ENCODE measurements around the gene MEGF6. TPM values are rescaled to one million over a fixed set of nuclear protein-coding genes. Genes with fewer than 3 reads are reported as not detected.

The MEGF6 gene
- total and polyA plus RNA-seq, 11 donors, result 1.9 to 16.2 (median 5.1) TPM

DNA sequence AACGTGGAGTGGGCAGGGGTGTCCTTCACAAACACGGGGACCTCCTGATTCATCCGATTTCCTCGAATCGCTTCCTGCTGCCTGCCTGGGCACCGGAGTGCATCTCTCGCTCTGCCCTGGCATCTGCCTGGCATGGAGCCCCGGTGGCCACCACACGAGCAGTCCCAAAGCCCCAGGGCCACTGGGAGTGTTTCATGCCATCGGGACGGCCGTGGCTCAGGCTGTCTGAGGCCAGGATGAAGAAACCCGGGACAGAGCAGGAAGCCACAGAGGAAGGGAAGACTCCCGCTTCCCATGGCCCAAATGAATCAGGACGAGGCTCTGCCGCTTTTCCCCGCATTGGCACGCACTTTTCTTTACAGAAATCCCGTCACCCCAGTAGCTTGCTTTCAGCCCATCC lies 32.4 kb downstream of the MEGF6 start:
- 68 to 73% (median 72%) methylated on average over 15 to 19 of the region's 19 CpGs for WGBS, 4 donors
- no peak overlapping the region for H3K27ac ChIP-seq
- no peak for ATAC-seq
- H3K9me3 ChIP-seq, result no peaks in the 10 kb centered on the region
- no peaks in the 10 kb centered on the region for H3K4me1 ChIP-seq
- no peak overlapping the region for H3K4me3 ChIP-seq
- intact Hi-C loops (cut with DNase I), result no loop called here
- TF ChIP-seq POLR2A (IDR thresholded peaks at IDR 0.05), result no peak
- TF ChIP-seq, protein P1, sequence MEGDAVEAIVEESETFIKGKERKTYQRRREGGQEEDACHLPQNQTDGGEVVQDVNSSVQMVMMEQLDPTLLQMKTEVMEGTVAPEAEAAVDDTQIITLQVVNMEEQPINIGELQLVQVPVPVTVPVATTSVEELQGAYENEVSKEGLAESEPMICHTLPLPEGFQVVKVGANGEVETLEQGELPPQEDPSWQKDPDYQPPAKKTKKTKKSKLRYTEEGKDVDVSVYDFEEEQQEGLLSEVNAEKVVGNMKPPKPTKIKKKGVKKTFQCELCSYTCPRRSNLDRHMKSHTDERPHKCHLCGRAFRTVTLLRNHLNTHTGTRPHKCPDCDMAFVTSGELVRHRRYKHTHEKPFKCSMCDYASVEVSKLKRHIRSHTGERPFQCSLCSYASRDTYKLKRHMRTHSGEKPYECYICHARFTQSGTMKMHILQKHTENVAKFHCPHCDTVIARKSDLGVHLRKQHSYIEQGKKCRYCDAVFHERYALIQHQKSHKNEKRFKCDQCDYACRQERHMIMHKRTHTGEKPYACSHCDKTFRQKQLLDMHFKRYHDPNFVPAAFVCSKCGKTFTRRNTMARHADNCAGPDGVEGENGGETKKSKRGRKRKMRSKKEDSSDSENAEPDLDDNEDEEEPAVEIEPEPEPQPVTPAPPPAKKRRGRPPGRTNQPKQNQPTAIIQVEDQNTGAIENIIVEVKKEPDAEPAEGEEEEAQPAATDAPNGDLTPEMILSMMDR (IDR thresholded peaks at IDR 0.05), result no peak
- DNase-seq, result no peak
- no peaks in the 10 kb centered on the region for H3K36me3 ChIP-seq
- H3K27me3 ChIP-seq, result peaks cover 0 to 2% (median 0%) of the 10 kb centered on the region in 9 donors

DNA sequence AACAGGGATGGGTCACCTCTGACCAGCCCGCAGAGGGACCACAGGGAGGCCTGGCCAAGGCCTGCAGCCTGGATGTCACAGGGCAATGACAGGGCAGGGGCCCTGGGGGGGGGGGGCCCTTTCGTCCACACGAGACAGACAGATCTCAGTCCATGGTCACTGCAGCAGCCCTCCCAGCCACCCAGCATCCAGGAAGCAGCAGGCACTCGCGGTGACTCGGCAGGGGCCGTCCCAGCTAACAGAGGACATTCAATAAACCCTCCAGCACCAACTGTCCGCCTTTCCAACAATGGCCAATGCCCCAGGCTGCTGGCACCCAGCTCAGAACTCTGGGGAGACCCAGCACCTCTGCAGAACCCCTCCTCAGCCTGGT lies 32.9 kb downstream of the MEGF6 start:
- intact Hi-C loops (cut with DNase I), result no loop called here
- DNase-seq, result no peak
- Histone ChIP-seq H3K4me1 (peaks cover 0 to 5% (median 0%) of the 10 kb centered on the region in 12 donors), H3K4me3 (no peak overlapping the region), H3K27ac (no peak overlapping the region), H3K36me3 (no peaks in the 10 kb centered on the region), H3K9me3 (no peaks in the 10 kb centered on the region), H3K27me3 (peaks cover 0 to 2% (median 0%) of the 10 kb centered on the region in 9 donors)
- TF ChIP-seq, protein P1 (IDR thresholded peaks at IDR 0.05), result no peak
- no peak for TF ChIP-seq POLR2A (IDR thresholded peaks at IDR 0.05)
- 61 to 80% (median 73%) methylated on average over 5 to 8 of the region's 8 CpGs for WGBS, 4 donors
- ATAC-seq, result no peak

DNA sequence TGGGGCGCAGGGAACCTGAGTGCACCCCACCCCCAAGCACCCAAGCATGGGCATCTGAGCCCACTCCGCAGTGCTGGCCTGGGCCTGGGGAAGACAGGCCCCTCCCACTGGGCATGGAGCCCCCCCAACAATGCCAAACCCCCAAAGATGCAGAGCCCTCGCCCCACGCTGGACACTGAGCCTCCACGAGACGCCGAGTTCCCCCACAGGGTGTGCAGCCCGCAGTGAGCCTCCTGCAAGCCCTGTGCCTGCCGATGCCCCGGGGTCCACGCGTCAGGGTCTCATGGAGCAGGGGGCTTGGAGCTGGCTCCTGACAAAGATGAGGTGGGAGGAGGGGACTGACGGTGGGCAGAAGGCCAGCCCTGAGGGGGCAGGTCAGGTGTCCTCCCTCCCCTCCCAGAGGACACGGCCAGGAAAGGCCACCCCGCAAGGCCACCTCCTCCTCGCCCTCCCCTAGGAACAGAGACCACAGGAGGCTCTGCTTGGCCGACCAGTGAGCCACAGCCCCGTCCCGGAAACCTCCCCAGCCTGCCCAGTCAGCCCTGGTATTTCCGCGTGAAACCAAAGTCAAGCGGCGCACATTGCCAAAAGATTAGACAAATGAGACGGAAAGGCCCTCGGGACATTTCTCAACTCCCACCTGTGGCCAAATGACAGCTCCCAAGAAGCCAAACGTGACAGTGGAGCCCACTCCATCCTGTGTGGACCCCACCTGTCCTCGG lies 33.4 kb downstream of the MEGF6 start:
- intact Hi-C loops (cut with DNase I), result no loop called here
- no peak for DNase-seq
- WGBS, 4 donors, result 71 to 81% (median 72%) methylated on average over 19 to 27 of the region's 27 CpGs
- Histone ChIP-seq H3K4me1 (peaks cover 0 to 7% (median 0%) of the 10 kb centered on the region in 12 donors), H3K36me3 (no peaks in the 10 kb centered on the region), H3K9me3 (no peaks in the 10 kb centered on the region), H3K27ac (no peak overlapping the region), H3K4me3 (no peak overlapping the region), H3K27me3 (peaks cover 0 to 2% (median 0%) of the 10 kb centered on the region in 9 donors)
- TF ChIP-seq POLR2A (IDR thresholded peaks at IDR 0.05), result no peak
- TF ChIP-seq, protein P1 (IDR thresholded peaks at IDR 0.05), result no peak
- ATAC-seq, result peak in 2 of 4 donors; percentile 23 to 25

DNA sequence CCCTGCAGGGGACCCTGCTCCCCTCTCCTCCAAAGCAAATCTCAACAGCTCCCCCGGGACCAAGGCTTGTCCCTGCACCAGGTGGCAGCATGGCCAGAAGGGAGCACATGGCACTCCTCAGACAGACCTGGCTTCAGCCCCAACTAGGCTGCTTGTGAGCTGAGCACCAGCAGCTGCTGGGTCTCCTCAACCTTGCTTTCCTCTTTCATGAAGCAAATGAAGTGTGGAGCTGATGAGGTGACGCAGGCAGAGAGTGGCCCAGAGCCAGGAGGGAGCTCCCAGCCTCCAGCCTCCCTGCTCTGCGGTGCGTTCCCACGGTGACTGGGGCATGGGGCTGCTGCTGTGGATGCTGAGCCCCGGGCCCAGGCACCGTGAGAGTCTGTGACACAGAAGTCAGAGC lies 34.0 kb downstream of the MEGF6 start:
- no peak for ATAC-seq
- intact Hi-C loops (cut with DNase I), result no loop called here
- Histone ChIP-seq H3K27ac (no peak overlapping the region), H3K36me3 (no peaks in the 10 kb centered on the region), H3K27me3 (peaks cover 0 to 2% (median 0%) of the 10 kb centered on the region in 9 donors), H3K4me3 (no peak overlapping the region), H3K4me1 (peaks cover 0 to 7% (median 0%) of the 10 kb centered on the region in 12 donors), H3K9me3 (no peaks in the 10 kb centered on the region)
- TF ChIP-seq, protein P1 (IDR thresholded peaks at IDR 0.05), result no peak
- DNase-seq, result no peak
- 61 to 86% (median 62%) methylated on average over 1 to 7 of the region's 7 CpGs for WGBS, 4 donors

Measured in heart left ventricle (tissue), 16 donors.